Upper lobe of left lung (tissue), 4 donors: ENCODE data around the gene MEIOSIN.

Source experiments
- CTCF ChIP-seq, 6 experiments: fragments of 450-650 bp in 4 of 6; fragments of 200-600 bp in 2 of 6; sonication (generic) in 2 of 6; IDR thresholded peaks; one replicate each; pipeline ENCODE4 v1.5.1; 2016 to 2019; ENCODE audit warnings: antibody characterized with exemption in 6 of 6
- EP300 ChIP-seq, 4 donors: sonication (generic); formaldehyde crosslinking; IDR thresholded peaks; one replicate each; pipeline ENCODE4 v1.5.1; 2017; ENCODE audit warnings: antibody characterized with exemption in 4 of 4, control low read depth in 2 of 4
- POLR2A ChIP-seq, 4 donors: fragments of 450-650 bp; IDR thresholded peaks; one replicate each; pipeline ENCODE4 v1.5.1; 2016 to 2017; ENCODE audit warnings: antibody characterized with exemption in 4 of 4, mild to moderate bottlenecking in 2 of 4
- POLR2AphosphoS5 ChIP-seq, 2 donors: sonication (generic); formaldehyde crosslinking; IDR thresholded peaks; one replicate each; pipeline ENCODE4 v1.5.1; 2017; ENCODE audit warnings: antibody characterized with exemption in 2 of 2

GRCh38 chr19:45785097-45785496 lies 51.9 kb downstream of the MEIOSIN start:
- TF ChIP-seq CTCF (IDR thresholded peaks at IDR 0.05) (no peak), POLR2A (IDR thresholded peaks at IDR 0.05) (no peak), EP300 (IDR thresholded peaks at IDR 0.05) (no peak), POLR2AphosphoS5 (IDR thresholded peaks at IDR 0.05) (no peak)
